SK-N-MC (cell line): ENCODE data around the gene INMT.

Experiments used
- EZH2 ChIP-seq: fragments of 200-600 bp; sonication (generic); IDR thresholded peaks from one replicate; pipeline ENCODE4 v1.6.1; 2017; ENCODE audit warnings: antibody characterized with exemption
- POLR2AphosphoS5 ChIP-seq: IDR thresholded peaks from 2 replicates; pipeline ENCODE4 v1.6.1; 2012; ENCODE audit warnings: mild to moderate bottlenecking, low read depth, low read length, borderline replicate concordance

DNA sequence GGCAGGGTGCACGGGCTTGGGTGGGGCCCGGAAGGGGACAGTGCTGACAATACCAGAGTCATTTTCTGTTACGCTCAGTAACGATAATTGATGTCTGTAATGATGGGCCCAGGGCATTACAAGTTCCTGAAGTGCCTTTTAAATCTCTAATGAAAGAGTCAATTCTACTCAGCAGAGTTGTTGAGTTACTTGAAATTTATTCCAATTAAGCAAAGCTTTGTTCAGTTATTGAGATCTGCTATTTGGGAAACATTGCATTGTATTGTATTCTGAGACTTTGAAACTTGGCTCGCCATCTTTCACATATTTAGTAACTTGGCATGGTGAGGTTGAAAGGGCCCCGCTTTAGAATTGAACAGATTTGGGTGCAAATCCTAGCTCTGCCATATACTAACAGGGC is 54.0 kb downstream of the INMT start:
- TF ChIP-seq POLR2AphosphoS5 (no peak), EZH2 (no peak)
